ENCODE measurements around the gene APPL2.

Gene APPL2

GRCh38 chr12:105202202-105202601, 33.8 kb downstream of the APPL2 start:
- DNase-seq (ENCODE audit: low read depth), result no peak
- TF ChIP-seq CTCF (conservative IDR thresholded peaks at IDR 0.05; ENCODE audit: control insufficient read depth, insufficient read depth, low read depth, low read length), result no peak
- no peak overlapping the region for H3K4me3 ChIP-seq (ENCODE audit: control insufficient read depth, low read depth, low read length)

GRCh38 chr12:105201299-105201698, 34.7 kb downstream of the APPL2 start:
- TF ChIP-seq CTCF (conservative IDR thresholded peaks at IDR 0.05; ENCODE audit: control insufficient read depth, insufficient read depth, low read depth, low read length), result no peak
- DNase-seq (ENCODE audit: low read depth), result no peak
- H3K4me3 ChIP-seq (ENCODE audit: control insufficient read depth, low read depth, low read length), result no peak overlapping the region

GRCh38 chr12:105200385-105200784, 35.6 kb downstream of the APPL2 start:
- DNase-seq (ENCODE audit: low read depth), result no peak
- no peak for TF ChIP-seq CTCF (conservative IDR thresholded peaks at IDR 0.05; ENCODE audit: control insufficient read depth, insufficient read depth, low read depth, low read length)

GRCh38 chr12:105198961-105199360, 37.0 kb downstream of the APPL2 start:
- H3K4me3 ChIP-seq (ENCODE audit: control insufficient read depth, low read depth, low read length), result no peak overlapping the region
- no peak for DNase-seq (ENCODE audit: low read depth)
- TF ChIP-seq CTCF (conservative IDR thresholded peaks at IDR 0.05; ENCODE audit: control insufficient read depth, insufficient read depth, low read depth, low read length), result no peak

More at GRCh38 chr12:105200385-105200784, 35.6 kb downstream of the APPL2 start:
- H3K4me3 ChIP-seq (ENCODE audit: control insufficient read depth, low read depth, low read length), result no peak overlapping the region

GRCh38 chr12:105196090-105196489, 39.9 kb downstream of the APPL2 start:
- no peak overlapping the region for H3K4me3 ChIP-seq (ENCODE audit: control insufficient read depth, low read depth, low read length)
- TF ChIP-seq CTCF (conservative IDR thresholded peaks at IDR 0.05; ENCODE audit: control insufficient read depth, insufficient read depth, low read depth, low read length), result no peak
- DNase-seq (ENCODE audit: low read depth), result no peak

- DNase-seq (ENCODE audit: low read depth), result no peak
- TF ChIP-seq CTCF (conservative IDR thresholded peaks at IDR 0.05; ENCODE audit: control insufficient read depth, insufficient read depth, low read depth, low read length), result no peak
- H3K4me3 ChIP-seq (ENCODE audit: control insufficient read depth, low read depth, low read length), result no peak overlapping the region
Observed at GRCh38 chr12:105194947-105195346, 41.0 kb downstream of the APPL2 start.

- no peak for DNase-seq (ENCODE audit: low read depth)
- TF ChIP-seq CTCF (conservative IDR thresholded peaks at IDR 0.05; ENCODE audit: control insufficient read depth, insufficient read depth, low read depth, low read length), result no peak
- no peak overlapping the region for H3K4me3 ChIP-seq (ENCODE audit: control insufficient read depth, low read depth, low read length)
Observed at GRCh38 chr12:105192624-105193225, 43.2 kb downstream of the APPL2 start.
